ENCODE data around the gene CKM. TPM values are rescaled to one million over a fixed set of nuclear protein-coding genes. Genes with fewer than 3 reads are reported as not detected.

CKM gene
- not detected in 2 replicates for total RNA-seq

- TF ChIP-seq CTCF (conservative IDR thresholded peaks at IDR 0.05; ENCODE audit: low read depth, low read length): no peak
- peak within 1 kb of the TSS; percentile 37 for H3K4me3 ChIP-seq (ENCODE audit: low read depth, low read length)
- no peak for DNase-seq (ENCODE audit: low read depth)
These were observed at the start of gene CKM for GRCh38 chr19:45322744-45323281. TSS of gene CKM (minus strand) at chr19:45322875. CDS start at chr19:45319713, 3,162 bp downstream.

- no peak for TF ChIP-seq CTCF (conservative IDR thresholded peaks at IDR 0.05; ENCODE audit: low read depth, low read length)
- DNase-seq (ENCODE audit: low read depth): peak; percentile 73
- H3K4me3 ChIP-seq (ENCODE audit: low read depth, low read length): peak within 1 kb of the TSS; percentile 87
These were observed 47.9 kb upstream of the CKM start, which contains the start of gene ERCC2 for GRCh38 chr19:45370410-45371204. TSS of gene ERCC2 (minus strand) at chr19:45370573. CDS start at chr19:45370540, 33 bp downstream.

- no peak for TF ChIP-seq CTCF (conservative IDR thresholded peaks at IDR 0.05; ENCODE audit: low read depth, low read length)
- DNase-seq (ENCODE audit: low read depth): no peak
- no peak overlapping the region for H3K4me3 ChIP-seq (ENCODE audit: low read depth, low read length)
These were observed 46.2 kb upstream of the CKM start for GRCh38 chr19:45368737-45369340.

GRCh38 chr19:45368127-45368526 is 45.5 kb upstream of the CKM start:
- no peak overlapping the region for H3K4me3 ChIP-seq (ENCODE audit: low read depth, low read length)
- no peak for DNase-seq (ENCODE audit: low read depth)
- no peak for TF ChIP-seq CTCF (conservative IDR thresholded peaks at IDR 0.05; ENCODE audit: low read depth, low read length)

GRCh38 chr19:45364696-45365095 is 42.0 kb upstream of the CKM start:
- no peak for TF ChIP-seq CTCF (conservative IDR thresholded peaks at IDR 0.05; ENCODE audit: low read depth, low read length)
- DNase-seq (ENCODE audit: low read depth): no peak
- no peak overlapping the region for H3K4me3 ChIP-seq (ENCODE audit: low read depth, low read length)

GRCh38 chr19:45363861-45364459 is 41.3 kb upstream of the CKM start:
- no peak overlapping the region for H3K4me3 ChIP-seq (ENCODE audit: low read depth, low read length)
- no peak for TF ChIP-seq CTCF (conservative IDR thresholded peaks at IDR 0.05; ENCODE audit: low read depth, low read length)
- no peak for DNase-seq (ENCODE audit: low read depth)
